ENCODE results near the gene WDR73.
A peak's percentile ranks its signal among the peaks of the same experiment; 100 is the strongest.
"Not testable (repeated sequence)": the region's sequence is repeated elsewhere in the genome, so short reads cannot be mapped to it uniquely, and the experiment has no call there.

Gene WDR73

DNA sequence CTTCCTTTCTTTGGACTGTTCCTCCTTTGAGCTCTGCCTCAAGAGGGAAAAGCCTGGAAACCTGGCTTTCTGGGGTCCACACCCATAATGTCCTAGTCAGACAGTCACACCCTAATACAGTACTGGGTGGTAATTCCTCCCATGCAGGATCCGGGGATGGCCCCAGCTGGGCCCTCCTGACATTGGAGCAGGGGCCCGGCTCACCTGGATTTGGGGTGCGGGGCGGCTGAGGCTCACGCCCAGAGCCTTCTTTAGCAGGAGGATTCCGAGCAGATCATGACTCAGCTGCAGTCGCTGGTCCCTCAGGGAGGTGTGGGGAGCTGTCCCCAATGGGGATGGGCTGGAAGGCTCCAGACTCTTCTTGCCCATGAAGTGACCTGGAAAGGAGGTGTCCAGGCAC lies 2.9 kb upstream of the WDR73 start:
- no peak for DNase-seq

DNA sequence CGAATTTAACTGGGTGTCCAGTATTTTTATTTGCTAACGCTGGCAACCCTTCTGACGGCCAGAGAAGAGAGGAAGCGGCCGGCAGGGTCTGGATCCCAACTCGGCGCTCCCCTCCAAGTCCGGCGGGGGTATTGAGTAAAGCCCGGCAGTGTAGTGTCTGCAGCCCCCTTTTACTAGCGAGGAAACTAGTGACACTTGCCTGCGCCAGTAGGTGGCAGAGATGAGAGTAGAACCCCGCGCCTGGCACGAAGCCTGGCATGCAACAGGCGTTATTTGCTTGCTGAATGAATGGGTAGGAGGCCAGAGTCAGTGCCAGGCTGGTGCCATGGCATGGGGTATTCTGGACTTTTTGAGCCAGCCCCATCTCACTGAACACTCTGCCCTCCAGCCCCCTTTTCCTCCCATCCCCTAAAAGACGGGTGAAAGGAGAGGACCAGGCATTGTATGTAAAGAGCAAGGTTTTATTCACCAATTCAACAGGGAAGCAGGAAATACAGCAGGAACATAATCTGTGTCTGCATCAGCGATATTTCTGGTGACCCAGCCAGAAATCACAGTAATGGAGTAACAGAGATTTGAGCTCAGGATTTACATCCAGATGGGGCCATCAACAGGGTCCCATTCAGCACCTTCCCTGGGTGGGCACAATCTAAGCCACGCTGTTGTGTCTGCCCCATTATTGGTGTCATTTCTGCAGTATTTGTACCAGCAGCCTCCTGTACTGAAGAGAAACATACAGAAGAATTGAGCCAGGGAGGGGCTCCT lies 788 bp upstream of the WDR73 start:
- DNase-seq = peak; percentile 83 to 91

DNA sequence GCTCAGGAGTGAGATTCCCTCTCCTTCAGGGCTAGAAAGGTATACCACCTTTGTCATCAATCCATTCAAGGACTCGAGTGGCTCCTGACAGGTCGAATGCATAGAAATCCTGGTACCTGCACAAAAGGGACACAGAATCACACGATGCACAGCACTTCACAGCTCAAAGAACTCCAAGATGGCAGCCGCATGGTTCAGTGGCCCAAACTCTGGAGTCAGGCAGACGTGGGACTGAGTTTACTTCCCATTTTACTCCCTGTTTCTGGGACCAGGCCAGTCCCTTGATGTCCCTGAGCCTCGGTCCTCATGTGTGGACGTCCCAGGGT lies 536 bp downstream of the WDR73 start:
- no peak for DNase-seq

DNA sequence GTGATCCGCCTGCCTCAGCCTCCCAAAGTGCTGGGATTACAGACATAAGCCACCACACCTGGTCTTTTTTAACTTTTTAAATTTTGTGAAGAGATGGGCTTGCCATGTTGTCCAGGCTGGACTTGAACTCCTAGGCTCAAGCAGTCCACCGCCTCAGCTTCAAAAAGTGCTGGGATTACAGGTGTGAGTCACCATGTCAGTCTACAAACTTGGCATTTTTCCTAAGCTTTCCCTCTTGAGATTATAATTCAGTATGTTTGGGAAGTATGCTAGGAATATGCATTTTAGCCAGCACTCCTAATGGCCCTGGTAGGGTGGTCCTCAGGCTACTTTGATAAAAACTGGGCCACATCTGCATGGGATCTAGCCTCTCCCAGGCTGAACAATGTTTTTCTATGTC lies 4.4 kb downstream of the WDR73 start:
- DNase-seq = no peak

DNA sequence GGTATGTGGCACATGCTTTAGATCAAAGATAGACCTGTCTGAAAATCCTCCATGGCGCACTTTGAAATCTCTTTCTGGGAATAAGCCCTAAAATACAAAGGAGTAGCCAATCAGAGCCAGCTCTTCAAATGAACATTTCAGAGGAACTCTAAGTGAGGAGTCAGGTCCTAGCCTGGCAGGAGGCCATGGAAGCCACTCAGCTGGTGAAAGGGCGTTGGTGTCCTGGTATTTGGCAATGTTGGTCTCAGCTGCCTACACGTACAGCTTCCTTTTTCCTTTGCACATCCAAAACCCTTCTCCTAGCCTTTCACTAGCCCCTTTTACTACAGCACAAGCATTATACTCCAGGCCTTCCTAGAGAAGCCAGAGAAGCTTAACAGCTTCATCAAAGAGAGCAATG lies 5.5 kb downstream of the WDR73 start:
- DNase-seq = no peak

DNA sequence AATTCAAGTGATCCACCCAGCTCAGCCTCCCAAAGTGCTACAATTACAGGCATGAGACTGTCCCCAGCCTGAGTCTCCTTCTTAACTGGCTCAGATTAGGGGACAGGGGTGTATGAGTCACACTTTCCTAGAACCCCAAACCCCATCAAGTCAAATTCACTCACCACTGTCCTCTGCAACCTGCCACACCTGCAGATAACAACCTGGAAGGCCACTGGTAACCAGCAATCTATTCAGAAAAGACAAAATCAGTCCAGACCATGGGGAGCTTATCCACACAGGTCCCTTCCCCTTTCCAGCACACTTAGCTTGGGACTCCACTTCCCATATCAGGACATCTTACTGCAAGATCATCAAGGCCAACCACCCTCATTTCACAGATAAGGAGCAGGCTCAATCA lies 6.4 kb downstream of the WDR73 start:
- no peak for DNase-seq

DNA sequence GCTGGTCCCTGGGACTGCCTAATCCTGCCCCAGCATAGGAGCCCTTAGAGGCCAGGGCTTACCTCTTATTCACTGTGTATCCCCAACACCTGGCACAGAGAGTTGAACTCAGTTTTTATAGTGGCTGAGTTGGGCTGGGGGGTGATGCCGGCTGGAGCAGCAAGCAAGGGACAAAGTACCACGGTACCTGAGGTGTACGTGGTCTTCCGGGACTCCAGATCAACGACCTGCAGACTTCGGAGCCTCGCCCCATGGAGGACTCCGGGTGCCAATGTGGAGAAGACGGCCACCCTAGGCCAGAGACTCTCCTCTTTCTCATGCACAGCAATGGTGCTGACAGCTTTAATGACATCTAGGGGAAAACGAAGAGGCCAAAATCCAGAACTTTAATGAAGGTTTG lies 8.1 kb downstream of the WDR73 start:
- DNase-seq = no peak

DNA sequence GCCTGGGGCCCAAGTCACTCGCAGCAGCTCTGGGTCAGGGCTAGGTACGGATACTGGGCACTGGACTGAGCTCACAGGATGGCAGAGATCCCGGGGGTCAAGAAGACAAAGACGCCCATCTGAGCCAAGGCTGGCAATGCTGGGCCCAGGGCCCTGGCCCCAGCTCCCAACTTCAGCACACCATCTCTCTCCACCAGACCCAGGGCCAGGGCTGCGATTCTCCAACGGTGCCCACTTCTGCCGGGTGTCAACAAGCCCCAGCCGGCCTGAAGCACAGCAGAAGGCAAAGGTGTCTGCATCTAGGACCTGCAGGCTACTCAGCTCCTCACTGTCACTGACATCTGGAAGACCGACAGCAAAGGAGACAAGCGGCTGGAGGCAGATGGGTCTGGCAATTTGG lies 8.6 kb downstream of the WDR73 start:
- no peak for DNase-seq

DNA sequence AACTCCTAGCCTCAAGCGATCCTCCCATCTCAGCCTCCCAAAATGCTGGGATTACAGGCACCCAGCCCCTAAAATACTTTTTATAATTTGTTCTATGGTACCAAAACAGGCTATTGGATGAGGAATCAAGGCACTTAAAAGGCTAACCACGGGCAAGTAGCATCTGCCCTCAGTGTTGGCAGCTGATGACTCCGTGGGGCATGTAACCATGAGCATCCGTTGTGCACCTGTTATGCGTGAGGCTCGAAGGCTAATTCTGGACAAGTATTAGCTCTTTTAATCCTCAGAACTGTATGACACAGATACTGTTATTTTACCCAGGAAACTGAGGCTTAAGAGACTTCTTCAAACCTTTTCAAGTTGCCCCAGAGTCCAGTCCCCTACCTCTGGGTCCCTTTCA lies 10.2 kb downstream of the WDR73 start:
- peak in 1 of 2 experiments; percentile 50 for DNase-seq

DNA sequence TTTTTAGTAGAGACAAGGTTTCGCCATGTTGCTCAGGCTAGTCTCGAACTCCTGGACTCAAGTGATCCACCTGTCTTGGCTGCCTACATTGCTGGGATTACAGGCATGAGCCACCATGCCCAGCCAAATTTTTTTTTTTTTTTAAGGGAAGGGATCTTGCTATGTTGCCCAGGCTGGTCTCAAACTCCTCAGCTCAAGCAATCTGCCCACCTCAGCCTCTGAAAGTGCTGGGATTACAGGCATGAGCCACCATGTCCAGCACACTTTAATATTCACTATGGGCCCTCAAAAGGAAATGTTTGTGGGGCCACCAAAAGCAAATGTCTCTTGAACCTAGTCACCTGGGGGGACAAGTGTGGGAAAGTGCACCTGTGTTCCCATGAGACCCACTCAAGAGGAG lies 11.4 kb downstream of the WDR73 start:
- not testable (repeated sequence) for DNase-seq

DNA sequence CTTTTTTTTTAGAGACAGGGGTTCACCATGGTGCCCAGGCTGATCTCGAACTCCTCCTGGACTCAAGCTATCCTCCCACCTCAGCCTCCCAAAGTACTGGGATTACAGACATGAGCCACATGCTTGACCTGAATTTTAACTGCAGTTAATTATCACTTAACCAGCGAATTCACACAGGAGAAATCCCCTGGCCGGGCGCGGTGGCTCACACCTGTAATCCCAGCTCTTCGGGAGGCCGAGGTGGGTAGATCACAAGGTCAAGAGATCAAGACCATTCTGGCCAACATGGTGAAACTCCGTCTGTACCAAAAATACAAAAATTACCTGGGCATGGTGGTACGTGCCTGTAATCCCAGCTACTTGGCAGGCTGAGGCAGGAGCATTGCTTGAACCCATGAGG lies 12.2 kb downstream of the WDR73 start:
- not testable (repeated sequence) for DNase-seq

DNA sequence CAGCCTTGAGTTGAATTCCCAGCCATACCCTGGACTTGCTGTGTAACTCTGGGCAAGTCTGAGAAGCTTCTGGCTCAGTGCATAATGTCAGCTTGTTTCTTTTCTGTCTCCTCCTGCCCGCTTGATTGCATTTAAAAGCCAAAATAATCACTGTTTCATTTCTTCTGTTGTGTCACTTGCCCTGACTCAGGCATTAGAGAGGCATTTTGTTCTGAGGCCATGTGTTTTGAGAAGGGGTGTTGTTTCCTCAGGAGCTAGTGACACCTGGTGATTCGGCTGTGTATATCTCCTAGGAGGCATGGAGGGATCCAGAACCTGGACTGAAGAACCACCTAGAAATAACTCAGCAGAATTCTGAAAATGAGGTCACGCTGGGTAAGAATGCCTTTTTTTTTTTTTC lies 16.0 kb downstream of the WDR73 start:
- DNase-seq = no peak

DNA sequence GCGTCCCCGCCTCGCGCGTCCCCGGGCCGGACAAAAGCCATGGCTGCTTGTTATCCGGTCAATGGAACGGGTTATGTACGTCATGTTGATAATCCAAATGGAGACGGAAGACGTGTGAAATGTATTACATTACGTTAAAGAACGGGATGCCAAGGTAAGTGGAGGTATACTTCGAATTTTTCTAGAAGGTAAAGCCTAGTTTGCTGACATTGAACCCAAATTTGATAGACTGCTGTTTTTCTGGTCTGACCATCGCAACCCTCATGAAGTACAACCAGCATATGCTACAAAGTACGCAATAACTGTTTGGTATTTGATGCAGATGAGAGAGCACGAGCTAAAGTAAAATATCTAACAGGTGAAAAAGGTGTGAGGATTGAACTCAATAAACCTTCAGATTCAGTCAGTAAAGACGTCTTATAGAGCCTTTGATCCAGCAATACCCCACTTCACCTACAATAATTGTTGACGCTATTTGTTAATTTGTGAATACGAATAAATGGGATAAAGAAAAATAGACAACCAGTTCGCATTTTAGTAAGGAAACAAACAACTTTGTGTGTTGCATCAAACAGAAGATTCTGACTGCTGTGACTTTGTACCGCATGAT lies 19.8 kb downstream of the WDR73 start:
- no peak for DNase-seq

DNA sequence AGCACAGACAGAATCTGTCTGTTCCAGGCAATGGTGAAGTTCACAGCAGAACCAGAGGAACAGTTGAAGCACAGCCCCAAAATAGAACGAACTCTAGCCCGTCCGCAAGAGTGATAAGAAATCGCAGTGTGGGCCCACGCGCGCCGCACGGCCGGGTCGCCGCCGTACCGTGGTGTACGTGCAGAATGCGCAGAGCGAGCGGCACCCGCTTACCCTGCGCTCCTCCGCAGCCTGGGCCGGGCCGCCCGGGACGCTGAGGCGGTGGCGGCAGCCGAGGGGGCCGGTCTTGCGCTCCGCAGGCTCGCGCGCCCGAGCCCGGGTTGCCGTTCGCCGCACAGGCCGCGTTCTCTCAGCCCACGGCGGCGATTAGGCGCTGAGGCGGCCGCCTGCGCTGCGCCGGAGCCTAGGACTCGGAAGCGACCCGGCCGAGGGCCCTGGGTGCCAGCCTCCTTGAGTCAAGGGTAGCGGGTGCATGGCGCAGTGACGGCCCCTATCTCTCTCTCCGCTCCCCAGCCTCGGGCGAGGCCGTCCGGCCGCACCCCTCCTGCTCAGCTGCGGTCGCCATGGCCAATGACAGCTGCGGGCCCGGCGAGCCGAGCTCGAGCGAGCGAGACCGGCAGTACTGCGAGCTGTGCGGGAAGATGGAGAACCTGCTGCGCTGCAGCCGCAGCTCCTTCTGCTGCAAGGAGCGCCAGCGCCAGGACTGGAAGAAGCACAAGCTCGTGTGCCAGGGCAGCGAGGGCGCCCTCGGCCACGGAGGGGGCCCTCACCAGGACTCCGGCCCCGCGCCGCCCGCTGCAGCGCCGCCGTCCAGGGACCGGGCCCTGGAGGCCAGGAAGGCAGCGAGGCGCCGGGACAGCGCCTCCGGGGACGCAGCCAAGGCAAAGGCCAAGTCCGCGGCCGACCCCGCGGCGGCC lies 20.5 kb downstream of the WDR73 start:
- DNase-seq = peak; percentile 44 to 55

DNA sequence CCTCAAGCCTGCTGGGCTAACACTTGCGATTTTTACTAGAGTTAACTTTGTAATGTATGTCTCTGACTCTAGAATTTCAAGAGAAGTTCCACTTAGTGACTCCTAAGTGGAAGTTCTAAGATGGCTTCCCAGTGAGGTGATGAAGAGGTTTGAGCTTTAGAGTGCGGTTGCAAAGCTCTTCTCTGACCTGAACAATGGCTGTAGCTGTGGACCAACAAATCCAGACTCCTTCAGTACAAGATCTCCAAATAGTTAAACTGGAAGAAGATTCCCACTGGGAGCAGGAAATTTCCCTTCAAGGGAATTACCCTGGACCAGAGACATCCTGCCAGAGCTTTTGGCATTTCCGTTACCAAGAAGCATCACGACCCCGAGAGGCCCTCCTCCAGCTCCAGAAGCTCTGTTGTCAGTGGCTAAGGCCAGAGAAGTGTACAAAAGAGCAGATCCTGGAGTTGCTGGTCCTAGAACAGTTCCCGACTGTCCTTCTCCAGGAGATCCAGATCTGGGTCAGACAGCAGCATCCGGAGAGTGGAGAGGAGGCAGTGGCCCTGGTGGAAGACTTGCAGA lies 22.3 kb downstream of the WDR73 start:
- DNase-seq = peak in 1 of 2 experiments; percentile 48

DNA sequence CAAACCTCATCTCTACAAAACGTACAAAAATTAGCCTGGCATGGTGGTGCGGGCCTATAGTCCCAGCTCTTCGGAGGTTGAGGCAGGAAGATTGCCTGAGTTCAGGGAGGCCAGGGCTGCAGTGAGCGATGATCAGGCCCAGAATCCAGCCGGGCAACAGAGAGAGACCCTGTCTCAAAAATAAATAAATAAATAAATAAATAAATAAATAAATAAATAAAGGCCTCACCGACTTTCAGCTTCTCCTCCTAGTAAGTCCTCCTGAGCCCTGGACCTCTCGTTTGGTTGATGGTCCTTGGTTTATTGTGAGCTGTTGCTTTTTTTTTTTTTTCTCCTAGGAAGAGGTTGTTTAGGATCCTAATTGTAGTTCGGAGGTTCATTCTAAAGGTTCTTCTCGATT lies 25.1 kb downstream of the WDR73 start:
- DNase-seq = no peak

DNA sequence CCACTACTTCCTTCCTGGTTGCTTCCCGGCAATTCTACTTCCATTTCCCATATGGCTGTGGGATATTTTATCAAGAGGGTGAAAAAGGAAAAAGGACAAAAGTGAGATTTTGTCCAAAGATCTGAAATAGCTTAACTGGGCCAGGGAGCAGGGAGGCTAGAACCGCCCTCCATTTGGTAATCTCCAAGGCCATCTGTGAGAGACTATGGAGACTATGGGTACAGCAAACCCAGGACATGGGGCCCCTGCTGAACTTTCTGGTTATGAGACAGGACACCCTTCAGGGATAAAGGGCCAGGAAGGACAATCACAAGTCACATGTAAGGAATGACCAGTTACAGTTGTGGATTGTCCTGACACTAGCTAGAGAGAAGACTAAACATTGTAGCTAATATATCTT lies 29.0 kb downstream of the WDR73 start:
- no peak for DNase-seq

DNA sequence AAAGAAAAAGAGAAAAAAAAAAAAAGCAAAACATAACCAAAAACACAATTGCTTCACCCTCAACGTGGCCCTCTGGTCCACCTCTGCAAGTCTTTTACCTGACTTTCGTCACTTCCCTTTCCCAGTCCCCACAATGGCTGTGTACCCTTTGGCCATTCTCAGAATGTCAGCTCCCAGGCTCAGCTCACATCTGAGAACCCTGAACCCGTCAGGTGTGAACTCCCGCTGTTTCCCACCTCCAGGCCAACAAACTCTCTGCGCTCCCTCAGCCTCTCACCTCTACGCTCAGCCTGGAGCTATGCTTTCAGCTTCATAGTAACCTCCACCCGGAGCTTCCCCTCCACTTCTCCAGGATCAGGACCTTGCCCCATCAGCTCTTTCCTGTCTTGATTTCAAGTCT lies 29.7 kb downstream of the WDR73 start:
- no peak for DNase-seq

DNA sequence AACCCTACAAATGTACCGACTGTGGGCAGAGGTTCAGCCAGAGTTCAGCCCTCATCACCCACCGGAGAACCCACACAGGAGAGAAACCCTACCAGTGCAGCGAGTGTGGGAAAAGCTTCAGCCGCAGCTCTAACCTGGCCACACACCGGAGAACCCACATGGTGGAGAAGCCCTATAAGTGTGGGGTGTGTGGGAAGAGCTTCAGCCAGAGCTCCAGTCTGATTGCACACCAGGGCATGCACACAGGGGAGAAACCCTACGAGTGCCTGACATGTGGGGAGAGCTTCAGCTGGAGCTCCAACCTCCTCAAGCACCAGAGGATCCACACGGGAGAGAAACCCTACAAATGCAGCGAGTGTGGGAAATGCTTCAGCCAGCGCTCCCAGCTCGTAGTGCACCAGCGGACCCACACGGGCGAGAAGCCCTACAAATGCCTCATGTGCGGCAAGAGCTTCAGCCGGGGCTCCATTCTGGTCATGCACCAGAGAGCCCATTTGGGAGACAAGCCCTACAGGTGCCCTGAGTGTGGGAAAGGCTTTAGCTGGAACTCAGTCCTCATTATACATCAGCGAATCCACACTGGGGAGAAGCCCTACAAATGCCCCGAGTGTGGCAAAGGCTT lies 32.6 kb downstream of the WDR73 start:
- no peak for DNase-seq

DNA sequence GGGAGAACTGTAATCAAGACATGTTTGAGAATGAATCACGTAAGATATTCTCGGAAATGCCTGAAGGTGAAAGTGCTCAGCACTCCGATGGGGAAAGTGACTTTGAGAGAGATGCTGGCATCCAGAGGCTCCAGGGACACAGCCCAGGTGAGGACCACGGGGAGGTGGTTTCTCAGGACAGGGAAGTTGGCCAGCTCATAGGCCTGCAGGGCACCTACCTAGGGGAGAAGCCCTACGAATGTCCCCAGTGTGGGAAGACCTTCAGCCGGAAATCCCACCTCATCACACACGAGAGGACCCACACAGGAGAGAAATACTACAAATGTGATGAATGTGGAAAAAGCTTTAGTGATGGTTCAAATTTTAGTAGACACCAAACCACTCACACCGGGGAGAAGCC lies 33.5 kb downstream of the WDR73 start:
- DNase-seq = no peak

DNA sequence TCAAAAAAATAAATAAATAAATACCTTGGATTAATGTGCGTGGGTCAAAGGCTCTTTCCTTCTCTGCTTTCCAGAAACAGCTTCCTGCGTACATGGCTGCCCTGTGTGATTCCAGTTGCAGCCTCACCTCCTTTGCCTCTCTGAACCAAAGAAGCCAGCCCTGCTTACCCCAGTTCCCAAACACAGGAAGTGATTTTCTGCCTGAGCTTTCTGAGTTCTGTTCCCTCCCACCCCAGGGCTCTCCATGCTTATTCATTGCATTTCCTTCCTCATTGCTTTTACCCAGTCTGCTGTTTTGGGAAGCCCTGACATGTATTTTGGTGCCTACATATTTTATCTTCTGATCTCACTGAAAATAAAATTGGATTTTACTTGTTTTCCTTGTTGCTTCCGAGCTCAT lies 37.8 kb downstream of the WDR73 start:
- DNase-seq = no peak

DNA sequence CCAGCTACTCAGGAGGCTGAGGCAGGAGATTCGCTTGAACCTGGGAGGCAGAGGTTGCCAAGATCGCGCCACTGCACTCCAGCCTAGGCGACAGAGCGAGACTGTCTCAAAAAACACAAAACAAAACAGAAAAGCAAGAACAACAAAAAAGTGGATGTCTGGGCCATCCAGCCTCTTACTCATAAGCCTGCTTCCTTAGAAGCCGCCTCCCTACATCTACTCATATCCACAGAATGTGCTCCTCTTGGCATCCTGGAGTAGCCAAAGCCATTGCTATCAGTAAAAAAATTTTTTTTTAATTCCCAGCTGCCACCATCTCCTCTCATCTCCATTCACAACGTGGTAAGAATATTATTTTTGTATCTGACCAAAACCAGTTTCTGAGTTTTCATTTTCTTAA lies 42.5 kb downstream of the WDR73 start:
- DNase-seq = no peak

All from NCI-H524 (cell line).